ENCODE results near the gene TERF2IP. TPM values are rescaled to one million over a fixed set of nuclear protein-coding genes. Genes with fewer than 3 reads are reported as not detected.

The TERF2IP gene
- total RNA-seq, 1 donor from 2014 or later: 137 TPM

DNA sequence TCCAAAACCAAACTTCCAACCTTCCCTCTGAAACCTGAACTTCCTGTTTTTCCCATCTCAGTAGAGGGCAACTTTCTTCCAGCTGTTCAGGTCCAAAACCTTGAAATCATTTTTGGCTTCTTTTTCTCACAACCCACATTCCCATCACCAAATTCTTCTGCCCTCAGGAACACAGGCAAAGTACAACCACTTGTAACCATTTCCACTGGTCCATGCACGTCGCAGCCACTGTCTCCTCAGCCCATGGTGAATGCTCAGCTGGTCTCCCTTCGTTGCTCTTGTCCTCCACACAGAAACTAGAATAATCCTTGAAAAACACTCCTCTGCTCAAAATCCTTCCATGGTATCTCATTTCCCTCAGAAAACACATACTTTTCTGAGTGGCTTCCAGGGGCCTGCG, 20.8 kb upstream of the TERF2IP start:
- H3K27me3 Mint-ChIP-seq (ENCODE audit: unreplicated experiment): peaks cover 2% of the 10 kb centered on the region
- peaks cover 3% of the 10 kb centered on the region for H3K9me3 Mint-ChIP-seq (ENCODE audit: unreplicated experiment)
- no peaks in the 10 kb centered on the region for H3K4me1 Mint-ChIP-seq (ENCODE audit: low read depth, unreplicated experiment)
- TF ChIP-seq, protein P1, sequence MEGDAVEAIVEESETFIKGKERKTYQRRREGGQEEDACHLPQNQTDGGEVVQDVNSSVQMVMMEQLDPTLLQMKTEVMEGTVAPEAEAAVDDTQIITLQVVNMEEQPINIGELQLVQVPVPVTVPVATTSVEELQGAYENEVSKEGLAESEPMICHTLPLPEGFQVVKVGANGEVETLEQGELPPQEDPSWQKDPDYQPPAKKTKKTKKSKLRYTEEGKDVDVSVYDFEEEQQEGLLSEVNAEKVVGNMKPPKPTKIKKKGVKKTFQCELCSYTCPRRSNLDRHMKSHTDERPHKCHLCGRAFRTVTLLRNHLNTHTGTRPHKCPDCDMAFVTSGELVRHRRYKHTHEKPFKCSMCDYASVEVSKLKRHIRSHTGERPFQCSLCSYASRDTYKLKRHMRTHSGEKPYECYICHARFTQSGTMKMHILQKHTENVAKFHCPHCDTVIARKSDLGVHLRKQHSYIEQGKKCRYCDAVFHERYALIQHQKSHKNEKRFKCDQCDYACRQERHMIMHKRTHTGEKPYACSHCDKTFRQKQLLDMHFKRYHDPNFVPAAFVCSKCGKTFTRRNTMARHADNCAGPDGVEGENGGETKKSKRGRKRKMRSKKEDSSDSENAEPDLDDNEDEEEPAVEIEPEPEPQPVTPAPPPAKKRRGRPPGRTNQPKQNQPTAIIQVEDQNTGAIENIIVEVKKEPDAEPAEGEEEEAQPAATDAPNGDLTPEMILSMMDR (IDR thresholded peaks at IDR 0.05; ENCODE audit: partially characterized antibody, unreplicated experiment): no peak
- H3K36me3 Mint-ChIP-seq (ENCODE audit: unreplicated experiment): no peaks in the 10 kb centered on the region
- no peak overlapping the region for H3K27ac Mint-ChIP-seq (ENCODE audit: unreplicated experiment)
- no peak for DNase-seq
- no peak overlapping the region for H3K4me3 Mint-ChIP-seq (ENCODE audit: unreplicated experiment)

- H3K36me3 Mint-ChIP-seq (ENCODE audit: unreplicated experiment): no peaks in the 10 kb centered on the region
- peaks cover 3% of the 10 kb centered on the region for H3K9me3 Mint-ChIP-seq (ENCODE audit: unreplicated experiment)
- DNase-seq: no peak
These were observed 19.7 kb upstream of the TERF2IP start for GRCh38 chr16:75627851-75628250.

DNA sequence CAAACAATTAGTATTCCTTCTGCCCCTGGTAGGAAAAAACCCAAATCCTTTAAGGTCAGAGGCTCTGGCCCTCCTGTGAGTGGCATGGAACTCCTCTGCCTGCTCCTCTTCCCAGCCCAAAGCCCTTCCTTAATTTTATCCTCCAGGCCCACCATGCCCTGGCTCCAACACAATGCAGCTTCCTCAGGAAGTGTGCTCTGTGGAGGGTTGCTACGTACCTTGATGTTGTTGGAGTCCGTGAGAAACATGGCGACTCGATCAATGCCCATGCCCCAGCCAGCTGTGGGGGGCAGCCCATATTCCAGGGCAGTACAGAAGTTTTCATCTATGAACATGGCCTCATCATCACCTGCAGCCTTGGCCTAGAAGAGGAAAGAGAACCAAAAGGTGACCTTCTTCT, 19.2 kb upstream of the TERF2IP start:
- no peaks in the 10 kb centered on the region for H3K4me1 Mint-ChIP-seq (ENCODE audit: low read depth, unreplicated experiment)
- no peaks in the 10 kb centered on the region for H3K36me3 Mint-ChIP-seq (ENCODE audit: unreplicated experiment)
- H3K27ac Mint-ChIP-seq (ENCODE audit: unreplicated experiment): no peak overlapping the region
- no peak overlapping the region for H3K4me3 Mint-ChIP-seq (ENCODE audit: unreplicated experiment)
- no peak for DNase-seq
- TF ChIP-seq, protein P1 (IDR thresholded peaks at IDR 0.05; ENCODE audit: partially characterized antibody, unreplicated experiment): no peak
- H3K9me3 Mint-ChIP-seq (ENCODE audit: unreplicated experiment): peaks cover 3% of the 10 kb centered on the region
- no peaks in the 10 kb centered on the region for H3K27me3 Mint-ChIP-seq (ENCODE audit: unreplicated experiment)

More at GRCh38 chr16:75627851-75628250, 19.7 kb upstream of the TERF2IP start:
- TF ChIP-seq, protein P1 (IDR thresholded peaks at IDR 0.05; ENCODE audit: partially characterized antibody, unreplicated experiment): no peak
- peaks cover 2% of the 10 kb centered on the region for H3K27me3 Mint-ChIP-seq (ENCODE audit: unreplicated experiment)
- H3K4me1 Mint-ChIP-seq (ENCODE audit: low read depth, unreplicated experiment): no peaks in the 10 kb centered on the region
- no peak overlapping the region for H3K4me3 Mint-ChIP-seq (ENCODE audit: unreplicated experiment)
- H3K27ac Mint-ChIP-seq (ENCODE audit: unreplicated experiment): no peak overlapping the region

DNA sequence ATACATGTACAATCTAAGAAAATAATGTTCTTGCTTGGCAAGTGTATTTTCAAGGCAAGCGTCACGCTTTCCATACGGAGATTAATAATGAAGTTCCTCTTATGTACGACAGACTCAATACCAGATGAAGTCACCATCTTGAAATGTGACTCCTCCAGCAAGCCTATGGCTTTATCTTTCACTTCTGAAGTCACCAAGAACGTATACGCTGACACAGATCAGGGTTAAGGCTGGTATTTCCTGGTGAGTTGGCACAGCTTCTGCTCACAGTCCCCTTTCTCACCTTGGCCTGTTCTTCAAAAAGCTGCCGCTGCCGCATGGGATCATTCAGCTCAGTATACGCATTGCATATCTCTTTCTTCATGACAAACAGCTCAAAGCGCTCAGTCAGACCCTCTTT, 18.4 kb upstream of the TERF2IP start:
- Mint-ChIP-seq H3K4me3 (ENCODE audit: unreplicated experiment) (no peak overlapping the region), H3K27ac (ENCODE audit: unreplicated experiment) (no peak overlapping the region), H3K4me1 (ENCODE audit: low read depth, unreplicated experiment) (no peaks in the 10 kb centered on the region), H3K27me3 (ENCODE audit: unreplicated experiment) (no peaks in the 10 kb centered on the region), H3K36me3 (ENCODE audit: unreplicated experiment) (no peaks in the 10 kb centered on the region), H3K9me3 (ENCODE audit: unreplicated experiment) (peaks cover 2% of the 10 kb centered on the region)
- TF ChIP-seq, protein P1 (IDR thresholded peaks at IDR 0.05; ENCODE audit: partially characterized antibody, unreplicated experiment): no peak
- DNase-seq: no peak

DNA sequence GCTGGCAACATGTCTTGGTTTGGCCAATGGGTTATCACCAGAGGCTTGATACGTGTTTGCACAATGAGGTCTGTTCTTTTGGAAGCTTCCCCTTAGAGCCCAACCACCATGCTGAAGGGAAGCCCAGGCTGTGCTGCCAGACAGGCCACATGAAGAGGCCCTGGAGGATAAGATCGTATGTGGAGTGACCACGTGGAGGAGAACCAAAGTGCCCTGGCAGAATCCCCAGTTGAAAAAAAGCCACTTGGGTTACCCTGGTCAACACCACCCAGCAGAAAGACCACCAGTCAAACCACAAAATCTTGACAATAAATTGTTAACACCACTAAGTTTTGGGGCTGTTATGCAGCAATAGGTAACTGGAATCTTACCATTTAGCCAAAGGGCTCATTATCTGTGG, 17.5 kb upstream of the TERF2IP start:
- no peak overlapping the region for H3K27ac Mint-ChIP-seq (ENCODE audit: unreplicated experiment)
- H3K4me1 Mint-ChIP-seq (ENCODE audit: low read depth, unreplicated experiment): no peaks in the 10 kb centered on the region
- H3K9me3 Mint-ChIP-seq (ENCODE audit: unreplicated experiment): peaks cover 2% of the 10 kb centered on the region
- H3K27me3 Mint-ChIP-seq (ENCODE audit: unreplicated experiment): no peaks in the 10 kb centered on the region
- TF ChIP-seq, protein P1 (IDR thresholded peaks at IDR 0.05; ENCODE audit: partially characterized antibody, unreplicated experiment): no peak
- H3K36me3 Mint-ChIP-seq (ENCODE audit: unreplicated experiment): no peaks in the 10 kb centered on the region
- H3K4me3 Mint-ChIP-seq (ENCODE audit: unreplicated experiment): no peak overlapping the region
- DNase-seq: no peak
